Right ventricle myocardium inferior (tissue), 1 donor: ENCODE measurements around the gene BCL11A. TPM values are rescaled to one million over a fixed set of nuclear protein-coding genes. Genes with fewer than 3 reads are reported as not detected.

Experiments
- ATAC-seq: fragments of 200-7000 bp; cut with Tn5 transposase; one replicate; pipeline ENCODE4 v1.9.1; 2020; ENCODE audit warnings: mild to moderate bottlenecking, moderate library complexity
- DNase-seq: peaks from one replicate; pipeline ENCODE4 v3.0.0; 2021; ENCODE audit errors: missing footprints
- intact Hi-C: fragments of 100-400 bp; cut with DNase I; formaldehyde crosslinking; loops from one replicate; pipeline ENCODE4 v1.11.0; 2022
- long read RNA-seq: library from polyadenylated mRNA; unstranded; transcript quantifications from one replicate; pipeline ENCODE4 v2.0.0, GENCODE V29; 2021
- total RNA-seq: library from RNA; stranded (reverse); fragmentation: NEBNext Ultra II Directional; extraction: Animal tissue kit (Norgen Biotek cat#: 25700); gene quantifications from one replicate; pipeline ENCODE4 v1.2.1, GENCODE V29; 2021
- donor health status: DM: no; HTN: yes; CAD: no; lungs with severe emphysema.

BCL11A gene
- 37.5 TPM for total RNA-seq
- long read RNA-seq, partial matches to known transcripts = 0 of 4 reads
- long read RNA-seq, other reads (novel, unspliced or antisense) = 1 of 4 reads

- intact Hi-C loops = loop anchor here (5.0 to 10.0 kb wide), 5 partner anchors 236 to 1249 kb away; no protein-coding TSS in a partner anchor
These were observed at the start of gene BCL11A for GRCh38 chr2:60553495-60554073. TSS of gene BCL11A (minus strand) at chr2:60553654. CDS start at chr2:60553270, 384 bp downstream.

GRCh38 chr2:60602828-60603532, 49.5 kb upstream of the BCL11A start:
- intact Hi-C loops = no loop called here

More at GRCh38 chr2:60553495-60554073, at the start of gene BCL11A:
- no peak for DNase-seq
- peak; percentile 49 for ATAC-seq

GRCh38 chr2:60602388-60602787, 48.9 kb upstream of the BCL11A start:
- DNase-seq = no peak
- no peak for ATAC-seq
- intact Hi-C loops = no loop called here

More at GRCh38 chr2:60602828-60603532, 49.5 kb upstream of the BCL11A start:
- no peak for ATAC-seq
- DNase-seq = no peak

- ATAC-seq (no peak), DNase-seq (no peak)
- intact Hi-C loops = no loop called here
These were observed 44.8 kb upstream of the BCL11A start for GRCh38 chr2:60598271-60598670.

- intact Hi-C loops = no loop called here
- ATAC-seq (no peak), DNase-seq (no peak)
These were observed 43.9 kb upstream of the BCL11A start for GRCh38 chr2:60597346-60597745.

- DNase-seq = no peak
- no peak for ATAC-seq
- intact Hi-C loops = no loop called here
These were observed 43.0 kb upstream of the BCL11A start for GRCh38 chr2:60596411-60596810.

- intact Hi-C loops = no loop called here
- DNase-seq = no peak
- ATAC-seq = no peak
These were observed 42.5 kb upstream of the BCL11A start for GRCh38 chr2:60595953-60596352.

- intact Hi-C loops = no loop called here
- ATAC-seq = no peak
These were observed 35.6 kb upstream of the BCL11A start for GRCh38 chr2:60589104-60589503.

GRCh38 chr2:60586081-60586480, 32.6 kb upstream of the BCL11A start:
- ATAC-seq (no peak), DNase-seq (no peak)
- intact Hi-C loops = no loop called here

More at GRCh38 chr2:60589104-60589503, 35.6 kb upstream of the BCL11A start:
- DNase-seq = no peak

GRCh38 chr2:60585276-60585675, 31.8 kb upstream of the BCL11A start:
- DNase-seq (no peak), ATAC-seq (no peak)
- intact Hi-C loops = no loop called here

- ATAC-seq (no peak), DNase-seq (no peak)
- intact Hi-C loops = loop anchor here (5.0 kb wide), 2 partner anchors 1281 to 1821 kb away; no protein-coding TSS in a partner anchor
These were observed 30.1 kb upstream of the BCL11A start for GRCh38 chr2:60583604-60584003.

- intact Hi-C loops = loop anchor here (5.0 kb wide), 2 partner anchors 1279 to 1819 kb away; no protein-coding TSS in a partner anchor
- peak; percentile 88 for ATAC-seq
- peak; percentile 90 for DNase-seq
These were observed 28.2 kb upstream of the BCL11A start for GRCh38 chr2:60581433-60582282.

- intact Hi-C loops = no loop called here
- DNase-seq = no peak
- no peak for ATAC-seq
These were observed 24.3 kb upstream of the BCL11A start for GRCh38 chr2:60577682-60578283.

- ATAC-seq (no peak), DNase-seq (no peak)
- intact Hi-C loops = no loop called here
These were observed 19.8 kb upstream of the BCL11A start for GRCh38 chr2:60573251-60573650.

GRCh38 chr2:60570251-60570650, 16.8 kb upstream of the BCL11A start:
- no peak for DNase-seq
- ATAC-seq = no peak
- intact Hi-C loops = no loop called here

GRCh38 chr2:60569680-60570111, 16.2 kb upstream of the BCL11A start:
- ATAC-seq (no peak), DNase-seq (no peak)
- intact Hi-C loops = loop anchor here (5.0 kb wide), 1 partner anchor 1807 kb away; no protein-coding TSS in a partner anchor

GRCh38 chr2:60567919-60568768, 14.7 kb upstream of the BCL11A start:
- DNase-seq (peak; percentile 46), ATAC-seq (no peak)
- intact Hi-C loops = loop anchor here (5.0 kb wide), 1 partner anchor 1806 kb away; no protein-coding TSS in a partner anchor

- DNase-seq (no peak), ATAC-seq (no peak)
- intact Hi-C loops = loop anchor here (5.0 kb wide), 1 partner anchor 1805 kb away; no protein-coding TSS in a partner anchor
These were observed 13.6 kb upstream of the BCL11A start for GRCh38 chr2:60567096-60567495.
